ENCODE results near the gene UBE2I. TPM values are rescaled to one million over a fixed set of nuclear protein-coding genes. Genes with fewer than 3 reads are reported as not detected.

The UBE2I gene
- total and polyA plus RNA-seq, 2 donors from 2014 or later: 62.2 to 97.1 TPM

DNA sequence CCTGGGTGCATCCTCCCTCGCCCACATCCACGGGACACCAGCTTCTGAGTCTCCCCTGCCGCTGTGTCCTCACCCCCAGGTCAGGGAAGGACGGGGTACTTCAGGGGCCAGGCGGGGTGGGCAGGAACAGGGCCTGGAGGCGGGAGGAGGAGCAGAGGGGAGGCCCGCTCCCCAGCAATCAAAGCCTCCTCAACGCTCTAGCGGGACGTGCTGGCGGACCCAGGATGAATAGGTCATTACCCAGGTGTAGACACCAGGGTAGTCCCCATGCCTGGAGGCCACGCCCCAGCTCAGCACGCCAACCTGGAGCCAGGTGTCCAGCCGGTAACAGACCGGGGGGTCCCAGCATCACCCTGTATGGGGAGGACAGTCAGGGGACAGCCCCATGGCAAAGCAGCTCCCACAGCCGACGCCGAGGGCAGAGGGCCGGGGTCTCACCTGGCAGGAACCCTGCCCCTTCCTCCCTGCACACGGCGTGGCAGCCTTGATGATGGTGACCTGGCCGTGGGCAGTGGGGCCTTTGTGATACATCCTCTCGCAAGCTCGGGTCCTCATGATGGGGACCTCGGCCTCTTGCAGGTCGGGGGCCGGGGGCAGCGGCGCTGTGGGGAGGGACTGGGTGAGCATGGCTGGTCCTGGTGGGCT is 29.4 kb upstream of the UBE2I start:
- no peaks in the 10 kb centered on the region for H3K27me3 ChIP-seq (ENCODE audit: control insufficient read depth, insufficient read depth, low read length)
- H3K36me3 ChIP-seq (ENCODE audit: control insufficient read depth in 2 of 3, insufficient read depth in 3 of 3, low read length in 3 of 3): no peaks in the 10 kb centered on the region
- H3K4me3 ChIP-seq (ENCODE audit: low read length in 3 of 3): no peak overlapping the region
- no peak for FAIRE-seq
- TF ChIP-seq, protein P1, sequence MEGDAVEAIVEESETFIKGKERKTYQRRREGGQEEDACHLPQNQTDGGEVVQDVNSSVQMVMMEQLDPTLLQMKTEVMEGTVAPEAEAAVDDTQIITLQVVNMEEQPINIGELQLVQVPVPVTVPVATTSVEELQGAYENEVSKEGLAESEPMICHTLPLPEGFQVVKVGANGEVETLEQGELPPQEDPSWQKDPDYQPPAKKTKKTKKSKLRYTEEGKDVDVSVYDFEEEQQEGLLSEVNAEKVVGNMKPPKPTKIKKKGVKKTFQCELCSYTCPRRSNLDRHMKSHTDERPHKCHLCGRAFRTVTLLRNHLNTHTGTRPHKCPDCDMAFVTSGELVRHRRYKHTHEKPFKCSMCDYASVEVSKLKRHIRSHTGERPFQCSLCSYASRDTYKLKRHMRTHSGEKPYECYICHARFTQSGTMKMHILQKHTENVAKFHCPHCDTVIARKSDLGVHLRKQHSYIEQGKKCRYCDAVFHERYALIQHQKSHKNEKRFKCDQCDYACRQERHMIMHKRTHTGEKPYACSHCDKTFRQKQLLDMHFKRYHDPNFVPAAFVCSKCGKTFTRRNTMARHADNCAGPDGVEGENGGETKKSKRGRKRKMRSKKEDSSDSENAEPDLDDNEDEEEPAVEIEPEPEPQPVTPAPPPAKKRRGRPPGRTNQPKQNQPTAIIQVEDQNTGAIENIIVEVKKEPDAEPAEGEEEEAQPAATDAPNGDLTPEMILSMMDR (IDR thresholded peaks at IDR 0.05; ENCODE audit: borderline replicate concordance, extremely low read depth, insufficient read depth): no peak
- no peak overlapping the region for H3K9ac ChIP-seq (ENCODE audit: low read length in 3 of 3)
- no peaks in the 10 kb centered on the region for H3K9me3 ChIP-seq (ENCODE audit: control insufficient read depth in 2 of 3, insufficient read depth in 1 of 3, low read length in 3 of 3)
- H3K27ac ChIP-seq (ENCODE audit: low read depth in 2 of 2, low read length in 2 of 2): no peak overlapping the region
- peak in 1 of 5 donors; percentile 67 for DNase-seq
- intact Hi-C loops (cut with DNase I): no loop called here
- no peaks in the 10 kb centered on the region for H3K4me1 ChIP-seq (ENCODE audit: control insufficient read depth in 2 of 3, insufficient read depth in 2 of 3, low read depth in 1 of 3, low read length in 3 of 3)

DNA sequence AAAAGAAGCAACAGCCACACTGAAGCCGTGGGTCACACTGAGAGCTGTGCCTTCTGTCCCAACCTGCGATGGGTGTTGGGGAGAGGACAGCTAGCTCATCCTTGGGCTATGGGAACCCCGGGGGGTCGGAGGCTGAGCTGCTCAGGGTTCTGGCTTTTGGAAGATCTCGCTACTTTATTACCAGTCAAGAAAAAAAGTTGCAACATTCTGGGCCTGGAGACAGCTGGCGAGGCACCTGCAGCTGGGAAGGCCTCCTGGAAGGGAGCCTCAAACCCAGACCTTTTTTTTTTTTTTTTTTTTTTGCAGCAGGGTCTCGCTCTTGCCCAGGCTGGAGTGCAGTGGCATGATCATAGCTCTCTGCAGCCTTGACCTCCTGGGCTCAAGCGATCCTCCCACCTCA is 28.7 kb upstream of the UBE2I start:
- no peak overlapping the region for H3K4me3 ChIP-seq (ENCODE audit: low read length in 3 of 3)
- H3K9ac ChIP-seq (ENCODE audit: low read length in 3 of 3): no peak overlapping the region
- H3K9me3 ChIP-seq (ENCODE audit: control insufficient read depth in 2 of 3, insufficient read depth in 1 of 3, low read length in 3 of 3): no peaks in the 10 kb centered on the region
- H3K36me3 ChIP-seq (ENCODE audit: control insufficient read depth in 2 of 3, insufficient read depth in 3 of 3, low read length in 3 of 3): no peaks in the 10 kb centered on the region
- no peak for DNase-seq
- no peaks in the 10 kb centered on the region for H3K27me3 ChIP-seq (ENCODE audit: control insufficient read depth, insufficient read depth, low read length)
- no peaks in the 10 kb centered on the region for H3K4me1 ChIP-seq (ENCODE audit: control insufficient read depth in 2 of 3, insufficient read depth in 2 of 3, low read depth in 1 of 3, low read length in 3 of 3)
- no peak overlapping the region for H3K27ac ChIP-seq (ENCODE audit: low read depth in 2 of 2, low read length in 2 of 2)
- FAIRE-seq: no peak
- TF ChIP-seq, protein P1 (IDR thresholded peaks at IDR 0.05; ENCODE audit: borderline replicate concordance, extremely low read depth, insufficient read depth): no peak
- intact Hi-C loops (cut with DNase I): no loop called here

- Histone ChIP-seq H3K9ac (ENCODE audit: low read length in 3 of 3) (no peak overlapping the region), H3K27ac (ENCODE audit: low read depth in 2 of 2, low read length in 2 of 2) (no peak overlapping the region), H3K9me3 (ENCODE audit: control insufficient read depth in 2 of 3, insufficient read depth in 1 of 3, low read length in 3 of 3) (no peaks in the 10 kb centered on the region), H3K4me1 (ENCODE audit: control insufficient read depth in 2 of 3, insufficient read depth in 2 of 3, low read depth in 1 of 3, low read length in 3 of 3) (no peaks in the 10 kb centered on the region), H3K27me3 (ENCODE audit: control insufficient read depth, insufficient read depth, low read length) (no peaks in the 10 kb centered on the region), H3K4me3 (ENCODE audit: low read length in 3 of 3) (no peak overlapping the region), H3K36me3 (ENCODE audit: control insufficient read depth in 2 of 3, insufficient read depth in 3 of 3, low read length in 3 of 3) (no peaks in the 10 kb centered on the region)
- intact Hi-C loops (cut with DNase I): no loop called here
- TF ChIP-seq, protein P1 (IDR thresholded peaks at IDR 0.05; ENCODE audit: borderline replicate concordance, extremely low read depth, insufficient read depth): no peak
- no peak for DNase-seq
- no peak for FAIRE-seq
Observed at GRCh38 chr16:1281517-1281916, 27.9 kb upstream of the UBE2I start.
